ENCODE results near the gene TSPAN10.

- no peak for TF ChIP-seq TAF1 (IDR thresholded peaks at IDR 0.05; ENCODE audit: borderline replicate concordance, insufficient read depth, low read length)
- no peak for TF ChIP-seq POLR2AphosphoS5 (IDR thresholded peaks at IDR 0.05; ENCODE audit: low read depth, low read length)
- no peak for TF ChIP-seq FOXP2 (optimal IDR thresholded peaks at IDR 0.05; ENCODE audit: borderline replicate concordance, extremely low read depth, extremely low read length, insufficient read depth)
- no peak for TF ChIP-seq REST (IDR thresholded peaks at IDR 0.05; ENCODE audit: insufficient read depth in 1 of 2, low read depth in 2 of 2, low read length in 2 of 2)
- no peak for TF ChIP-seq SIN3A (IDR thresholded peaks at IDR 0.05; ENCODE audit: borderline replicate concordance, insufficient read depth, low read length)
Measured at GRCh38 chr17:81644976-81645952, 8.3 kb downstream of the TSPAN10 start.

All from PFSK-1 (cell line).